ENCODE results near the gene C1QL2. TPM values are rescaled to one million over a fixed set of nuclear protein-coding genes. Genes with fewer than 3 reads are reported as not detected.

Gene C1QL2
- total and polyA plus RNA-seq, 2 experiments from 2014 or later = 0.69 to 0.87 TPM

GRCh38 chr2:119109866-119110265 is 48.7 kb downstream of the C1QL2 start:
- Mint-ChIP-seq H3K9me3 (peaks cover 28% of the 10 kb centered on the region), H3K36me3 (ENCODE audit: low read depth) (peaks cover 21% of the 10 kb centered on the region), H3K27ac (no peak overlapping the region), H3K4me1 (peaks cover 33% of the 10 kb centered on the region), H3K27me3 (ENCODE audit: insufficient read depth, low read depth, poor library complexity) (peaks cover 12% of the 10 kb centered on the region), H3K4me3 (no peak overlapping the region)
- TF ChIP-seq EZH2 (IDR thresholded peaks at IDR 0.05; ENCODE audit: low read depth, unreplicated experiment) = no peak
- TF ChIP-seq EZH2phosphoT487 (IDR thresholded peaks at IDR 0.05; ENCODE audit: unreplicated experiment) = no peak
- TF ChIP-seq CTCF (conservative IDR thresholded peaks at IDR 0.05; ENCODE audit: low read depth in 2 of 2) = no peak
- TF ChIP-seq STAT1 (IDR thresholded peaks at IDR 0.05; ENCODE audit: unreplicated experiment) = no peak
- TF ChIP-seq CREB1 (CRISPR knock-in tag; IDR thresholded peaks at IDR 0.05; ENCODE audit: low read depth) = no peak
- TF ChIP-seq REST (IDR thresholded peaks at IDR 0.05; ENCODE audit: unreplicated experiment) = no peak
- TF ChIP-seq ZNF331 (CRISPR knock-in tag; IDR thresholded peaks at IDR 0.05; ENCODE audit: low read depth) = no peak
- no peak for TF ChIP-seq ZNF114 (CRISPR knock-in tag; IDR thresholded peaks at IDR 0.05)
- TF ChIP-seq ETS1 (IDR thresholded peaks at IDR 0.05) = no peak
- TF ChIP-seq ZNF462 (CRISPR knock-in tag; IDR thresholded peaks at IDR 0.05) = no peak
- TF ChIP-seq POLR2AphosphoS5 (IDR thresholded peaks at IDR 0.05; ENCODE audit: low read depth) = no peak
- Histone ChIP-seq H4K20me1 (replicated peaks; ENCODE audit: insufficient read depth) (no peaks in the 10 kb centered on the region), H2AFZ (no peak overlapping the region), H3K4me1 (ENCODE audit: insufficient read depth) (peaks cover 20% of the 10 kb centered on the region), H3K4me3 (no peak overlapping the region), H3K27ac (ENCODE audit: low read depth) (no peak overlapping the region), H3K27me3 (ENCODE audit: insufficient read depth) (no peaks in the 10 kb centered on the region), H3F3A (replicated peaks; ENCODE audit: low read depth) (no peaks in the 10 kb centered on the region), H3K4me2 (no peak overlapping the region), H3K9me2 (ENCODE audit: insufficient read depth) (peaks cover 12% of the 10 kb centered on the region; the same call in 1 of the 2 replicates), H3K79me2 (replicated peaks; ENCODE audit: insufficient read depth) (no peaks in the 10 kb centered on the region), H3K36me3 (ENCODE audit: insufficient read depth) (peaks cover 10% of the 10 kb centered on the region; the same call in 1 of the 2 replicates)
- DNase-seq (ENCODE audit: low spot score) (no peak), ATAC-seq (no peak)

All from GM23338 (cell line).